Measurements from ENCODE around the gene MYCBP2. TPM values are rescaled to one million over a fixed set of nuclear protein-coding genes. Genes with fewer than 3 reads are reported as not detected.

Gene MYCBP2
- polyA plus RNA-seq, 1 of the 3 experiments (the other 2 are of a cell fraction), result 18.5 TPM

GRCh38 chr13:77326905-77327604, at the start of gene MYCBP2 (continued):
- TF ChIP-seq CTCF (IDR thresholded peaks at IDR 0.05), result no peak
- no peak for TF ChIP-seq ELF1 (IDR thresholded peaks at IDR 0.05)
- no peak for TF ChIP-seq MEF2A (IDR thresholded peaks at IDR 0.05; ENCODE audit: borderline replicate concordance, low read depth)
- peak; percentile 41; the same call in 1 of the 2 replicates for TF ChIP-seq TCF12 (IDR thresholded peaks at IDR 0.05)
- no peak for TF ChIP-seq TEAD4 (IDR thresholded peaks at IDR 0.05; ENCODE audit: borderline replicate concordance, insufficient read depth)
- TF ChIP-seq EZH2phosphoT487 (IDR thresholded peaks at IDR 0.05; ENCODE audit: borderline replicate concordance, low read depth), result no peak
- TF ChIP-seq USF2 (IDR thresholded peaks at IDR 0.05; ENCODE audit: borderline replicate concordance, low read depth, low read length), result no peak
- peak; percentile 88 for TF ChIP-seq MXI1 (IDR thresholded peaks at IDR 0.05; ENCODE audit: low read depth, low read length)
- TF ChIP-seq RFX5 (IDR thresholded peaks at IDR 0.05; ENCODE audit: low read length), result no peak
- no peak for TF ChIP-seq GABPA (IDR thresholded peaks at IDR 0.05; ENCODE audit: low read depth)
- peak; percentile 7 to 75; a peak in 2 of 4 replicates for TF ChIP-seq EP300 (IDR thresholded peaks at IDR 0.05; ENCODE audit: borderline replicate concordance in 1 of 2, low read depth in 1 of 2, low read length in 1 of 2)
- TF ChIP-seq JUND (IDR thresholded peaks at IDR 0.05), result peak; percentile 75
- no peak for TF ChIP-seq USF1 (IDR thresholded peaks at IDR 0.05; ENCODE audit: borderline replicate concordance, low read depth)
- peak; percentile 86 for TF ChIP-seq MAX (IDR thresholded peaks at IDR 0.05; ENCODE audit: low read depth)
- no peak for TF ChIP-seq FOSL2 (IDR thresholded peaks at IDR 0.05; ENCODE audit: borderline replicate concordance, low read depth)

GRCh38 chr13:77375560-77376108, 48.7 kb upstream of the MYCBP2 start:
- H3K27ac ChIP-seq (ENCODE audit: low read depth in 2 of 2, low read length in 1 of 2), result no peak overlapping the region
- H3K36me3 ChIP-seq (replicated peaks in 1 of 2; ENCODE audit: control insufficient read depth in 1 of 2, insufficient read depth in 2 of 2, low read length in 1 of 2), result no peaks in the 10 kb centered on the region
- ChIA-PET POLR2A (no interaction called here), CTCF (no interaction called here)
- H3K9me2 ChIP-seq, result no peaks in the 10 kb centered on the region
- H3K4me3 ChIP-seq (ENCODE audit: low read depth in 2 of 2, low read length in 1 of 2), result no peak overlapping the region
- H2AFZ ChIP-seq (ENCODE audit: low read depth), result no peak overlapping the region
- no peaks in the 10 kb centered on the region for H3K4me1 ChIP-seq (ENCODE audit: control insufficient read depth in 1 of 2, insufficient read depth in 2 of 2, low read depth in 1 of 2, low read length in 1 of 2)
- H3K79me2 ChIP-seq (ENCODE audit: insufficient read depth), result no peaks in the 10 kb centered on the region
- WGBS (ENCODE audit: low lambda C conversion rate), result 44% methylated on average over 1 of the region's 1 CpG
- H3K27me3 ChIP-seq (ENCODE audit: insufficient read depth), result no peaks in the 10 kb centered on the region
- no peak overlapping the region for H3K4me2 ChIP-seq
- TF ChIP-seq POLR2AphosphoS5 (IDR thresholded peaks at IDR 0.05; ENCODE audit: low read depth, low read length) (no peak), MXI1 (IDR thresholded peaks at IDR 0.05; ENCODE audit: low read depth, low read length) (no peak), GATA2 (CRISPR knock-in tag; IDR thresholded peaks at IDR 0.05) (no peak), SIN3A (IDR thresholded peaks at IDR 0.05; ENCODE audit: borderline replicate concordance, low read depth, low read length) (no peak), SMC3 (IDR thresholded peaks at IDR 0.05; ENCODE audit: low read depth, low read length) (no peak), TAF1 (IDR thresholded peaks at IDR 0.05; ENCODE audit: borderline replicate concordance, low read depth, low read length) (no peak), CHD2 (IDR thresholded peaks at IDR 0.05; ENCODE audit: low read length, partially characterized antibody) (no peak), MEF2A (IDR thresholded peaks at IDR 0.05; ENCODE audit: borderline replicate concordance, low read depth) (no peak), MAX (IDR thresholded peaks at IDR 0.05; ENCODE audit: low read depth) (no peak), PBX3 (IDR thresholded peaks at IDR 0.05) (no peak)
- no peak for DNase-seq
- H3K9me3 ChIP-seq, result no peaks in the 10 kb centered on the region
- no peaks in the 10 kb centered on the region for H4K20me1 ChIP-seq (ENCODE audit: insufficient read depth)
- no peaks in the 10 kb centered on the region for H3F3A ChIP-seq (replicated peaks; ENCODE audit: insufficient read depth)
- H3K9ac ChIP-seq, result no peak overlapping the region
